ENCODE measurements around the gene TRAF6. TPM values are rescaled to one million over a fixed set of nuclear protein-coding genes. Genes with fewer than 3 reads are reported as not detected.
A peak's percentile ranks its signal among the peaks of the same experiment; 100 is the strongest.
"Not testable (repeated sequence)": the region's sequence is repeated elsewhere in the genome, so short reads cannot be mapped to it uniquely, and the experiment has no call there.

The TRAF6 gene
- total and polyA plus RNA-seq, 9 of the 15 experiments (the other 6 are each of a cell fraction or from before 2014, with no cell fraction given): 2.0 to 13.1 (median 8.2) TPM

GRCh38 chr11:36485298-36486002, 24.6 kb downstream of the TRAF6 start (continued):
- TF ChIP-seq POLR3G (IDR thresholded peaks at IDR 0.05; ENCODE audit: extremely low read depth, insufficient read length, insufficient replicate concordance): no peak

- DNase-seq (ENCODE audit: extremely low read depth in 1 of 4, low spot score in 3 of 4); H4K20me1 ChIP-seq (replicated peaks; ENCODE audit: control insufficient read depth, insufficient read depth, low read length); POLR2A ChIA-PET; ATAC-seq; H3K4me2 ChIP-seq (ENCODE audit: insufficient read depth, low read length); H3K9me1 ChIP-seq (ENCODE audit: control insufficient read depth, insufficient read depth, low read length); H2AFZ ChIP-seq (ENCODE audit: low read depth, low read length); FAIRE-seq; H3K4me1 ChIP-seq (replicated peaks in 1 of 2; ENCODE audit: control insufficient read depth in 2 of 2, insufficient read depth in 2 of 2, low read length in 2 of 2); H3K79me2 ChIP-seq (ENCODE audit: control insufficient read depth, insufficient read depth, low read length); in situ Hi-C loops (cut with MboI); H3K9me3 ChIP-seq (replicated peaks; ENCODE audit: control insufficient read depth, insufficient read depth, low read depth, low read length); BruUV-seq (replicated peaks); CTCF ChIA-PET (ENCODE audit: low intra/inter-chr PET ratio); H3K27me3 ChIP-seq (ENCODE audit: control insufficient read depth in 2 of 2, insufficient read depth in 2 of 2, low read length in 2 of 2); H3K9ac ChIP-seq (ENCODE audit: insufficient read depth in 1 of 2, low read depth in 2 of 2, low read length in 2 of 2); H3K27ac ChIP-seq (ENCODE audit: extremely low read depth, low read depth, low read length); H3K4me3 ChIP-seq; intact Hi-C loops (cut with micrococcal nuclease): not testable (repeated sequence)
- H3K36me3 ChIP-seq (ENCODE audit: control insufficient read depth, insufficient read depth, low read length): peaks cover 30% of the 10 kb centered on the region; the same call in 2 of the 3 replicates
- TF ChIP-seq AFF1 (IDR thresholded peaks at IDR 0.05; ENCODE audit: low read depth in 1 of 2, partially characterized antibody in 2 of 2): peak in 1 of 2 experiments; percentile 54
- 88% methylated on average over 3 of the region's 4 CpGs for WGBS (ENCODE audit: insufficient coverage, low coverage, missing lambda C conversion rate)
Observed at GRCh38 chr11:36483042-36483441, 27.0 kb downstream of the TRAF6 start.
